HCT116 (cell line): Measurements from ENCODE around the gene FBXL7.

Source experiments
- CBX3 ChIP-seq: IDR thresholded peaks from 2 replicates; pipeline ENCODE4 v1.6.1; 2012; ENCODE audit warnings: low read depth
- EZH2phosphoT487 ChIP-seq: fragments of 200-600 bp; IDR thresholded peaks from 2 replicates; pipeline ENCODE4 v1.6.1; 2018; ENCODE audit warnings: antibody characterized with exemption, borderline replicate concordance
- SP1 ChIP-seq: IDR thresholded peaks from 2 replicates; pipeline ENCODE4 v1.6.1; 2012; ENCODE audit warnings: low read depth
- TF ChIP-seq, protein P1 (sequence below), 3 experiments: fragments of 200-600 bp in 1 of 3; sonication (generic) in 1 of 3; IDR thresholded peaks in 2 of 3; conservative IDR thresholded peaks in 1 of 3; 2 replicates each; pipeline ENCODE4 v1.5.1; 2012 to 2017; ENCODE audit warnings: low read depth in 2 of 3, low read length in 2 of 3, antibody characterized with exemption in 1 of 3, borderline replicate concordance in 1 of 3, control low read depth in 1 of 3, mild to moderate bottlenecking in 1 of 3, mixed read lengths in 1 of 3, mixed run types in 1 of 3, moderate library complexity in 1 of 3; ENCODE audit not compliant: insufficient read depth in 1 of 3

DNA sequence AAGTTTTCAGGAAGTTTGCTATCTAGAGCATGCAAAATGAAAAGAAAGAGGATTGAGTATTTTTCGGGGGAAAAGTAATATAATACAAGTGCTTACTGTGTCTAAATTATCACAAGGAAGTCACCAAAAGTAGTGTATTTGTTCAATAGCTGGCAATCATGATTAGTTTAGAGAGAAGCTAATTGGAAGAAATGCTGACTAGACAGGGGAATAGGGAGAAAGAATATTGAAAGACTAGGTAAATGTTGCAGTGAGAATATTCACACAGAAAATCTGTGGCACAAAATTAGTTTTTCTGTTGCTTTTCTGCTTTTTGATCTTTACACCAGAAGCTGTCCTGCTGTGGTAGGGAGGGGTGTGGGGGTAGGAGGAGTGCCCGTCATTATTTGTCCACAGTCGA lies 440.9 kb downstream of the FBXL7 start:
- TF ChIP-seq, protein P1, sequence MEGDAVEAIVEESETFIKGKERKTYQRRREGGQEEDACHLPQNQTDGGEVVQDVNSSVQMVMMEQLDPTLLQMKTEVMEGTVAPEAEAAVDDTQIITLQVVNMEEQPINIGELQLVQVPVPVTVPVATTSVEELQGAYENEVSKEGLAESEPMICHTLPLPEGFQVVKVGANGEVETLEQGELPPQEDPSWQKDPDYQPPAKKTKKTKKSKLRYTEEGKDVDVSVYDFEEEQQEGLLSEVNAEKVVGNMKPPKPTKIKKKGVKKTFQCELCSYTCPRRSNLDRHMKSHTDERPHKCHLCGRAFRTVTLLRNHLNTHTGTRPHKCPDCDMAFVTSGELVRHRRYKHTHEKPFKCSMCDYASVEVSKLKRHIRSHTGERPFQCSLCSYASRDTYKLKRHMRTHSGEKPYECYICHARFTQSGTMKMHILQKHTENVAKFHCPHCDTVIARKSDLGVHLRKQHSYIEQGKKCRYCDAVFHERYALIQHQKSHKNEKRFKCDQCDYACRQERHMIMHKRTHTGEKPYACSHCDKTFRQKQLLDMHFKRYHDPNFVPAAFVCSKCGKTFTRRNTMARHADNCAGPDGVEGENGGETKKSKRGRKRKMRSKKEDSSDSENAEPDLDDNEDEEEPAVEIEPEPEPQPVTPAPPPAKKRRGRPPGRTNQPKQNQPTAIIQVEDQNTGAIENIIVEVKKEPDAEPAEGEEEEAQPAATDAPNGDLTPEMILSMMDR (IDR thresholded peaks at IDR 0.05 in 2 of 3, conservative IDR thresholded peaks at IDR 0.05 in 1 of 3; ENCODE audit: borderline replicate concordance in 1 of 3, insufficient read depth in 1 of 3, low read depth in 2 of 3, low read length in 2 of 3), result no peak
- TF ChIP-seq EZH2phosphoT487, result no peak
- TF ChIP-seq CBX3, result no peak
- no peak for TF ChIP-seq SP1
